ENCODE data around the gene MED13L. TPM values are rescaled to one million over a fixed set of nuclear protein-coding genes. Genes with fewer than 3 reads are reported as not detected.

MED13L gene
- total RNA-seq, 2 experiments from 2014 or later, result 203 to 208 TPM

GRCh38 chr12:115946867-115947695 lies 330.4 kb downstream of the MED13L start:
- TF ChIP-seq CTCF (IDR thresholded peaks at IDR 0.05), result no peak
- DNase-seq, result no peak
- Mint-ChIP-seq H3K4me3 (no peak overlapping the region), H3K4me1 (ENCODE audit: low read depth) (no peaks in the 10 kb centered on the region), H3K36me3 (ENCODE audit: low read depth) (peaks cover 12% of the 10 kb centered on the region), H3K27me3 (no peaks in the 10 kb centered on the region), H3K9me3 (no peaks in the 10 kb centered on the region), H3K27ac (no peak overlapping the region)
- ChIA-PET CTCF (interaction anchor here (1.3 kb wide), 1 partner anchor 9 kb away, joined by 4 read pairs; no protein-coding TSS in a partner anchor), POLR2A (no interaction called here)
- H3K4me1 ChIP-seq (ENCODE audit: insufficient read depth, low read length), result no peaks in the 10 kb centered on the region
- H3K9me3 ChIP-seq (ENCODE audit: control insufficient read depth in 1 of 2, insufficient read depth in 1 of 2, low read length in 2 of 2), result peaks cover 0 to 5% of the 10 kb centered on the region in 2 experiments
- H3K27ac ChIP-seq (ENCODE audit: low read depth in 1 of 2, low read length in 2 of 2), result no peak overlapping the region
- no peak for ATAC-seq (ENCODE audit: poor library complexity)
- H3K4me3 ChIP-seq (ENCODE audit: low read length), result no peak overlapping the region
- H3K36me3 ChIP-seq (ENCODE audit: insufficient read depth, low read length), result peaks cover 3% of the 10 kb centered on the region
- intact Hi-C loops (cut with DNase I, micrococcal nuclease), result no loop called here
- H3K27me3 ChIP-seq (ENCODE audit: control insufficient read depth in 1 of 2, insufficient read depth in 2 of 2, low read length in 2 of 2), result no peaks in the 10 kb centered on the region

GRCh38 chr12:115946092-115946491 lies 331.4 kb downstream of the MED13L start:
- CTCF ChIA-PET, result no interaction called here
- Mint-ChIP-seq H3K36me3 (ENCODE audit: low read depth) (peaks cover 4% of the 10 kb centered on the region), H3K27ac (no peak overlapping the region)

GRCh38 chr12:115945491-115945885 lies 332.0 kb downstream of the MED13L start:
- no peaks in the 10 kb centered on the region for H3K4me1 ChIP-seq (ENCODE audit: insufficient read depth, low read length)
- H3K9me3 Mint-ChIP-seq, result no peaks in the 10 kb centered on the region
- H3K27me3 Mint-ChIP-seq, result peaks cover 8% of the 10 kb centered on the region
- H3K4me3 ChIP-seq (ENCODE audit: low read length), result no peak overlapping the region
- peaks cover 0 to 5% of the 10 kb centered on the region in 2 experiments for H3K9me3 ChIP-seq (ENCODE audit: control insufficient read depth in 1 of 2, insufficient read depth in 1 of 2, low read length in 2 of 2)
- POLR2A ChIA-PET, result no interaction called here
- CTCF ChIA-PET, result no interaction called here
- no peak overlapping the region for H3K27ac ChIP-seq (ENCODE audit: low read depth in 1 of 2, low read length in 2 of 2)
- DNase-seq (no peak), ATAC-seq (ENCODE audit: poor library complexity) (no peak)
- no peak overlapping the region for H3K27ac Mint-ChIP-seq
- H3K27me3 ChIP-seq (ENCODE audit: control insufficient read depth in 1 of 2, insufficient read depth in 2 of 2, low read length in 2 of 2), result peaks cover 0 to 5% of the 10 kb centered on the region in 2 experiments
- H3K36me3 Mint-ChIP-seq (ENCODE audit: low read depth), result peaks cover 3% of the 10 kb centered on the region
- peaks cover 2% of the 10 kb centered on the region for H3K36me3 ChIP-seq (ENCODE audit: insufficient read depth, low read length)
- intact Hi-C loops (cut with DNase I, micrococcal nuclease), result no loop called here
- TF ChIP-seq CTCF (IDR thresholded peaks at IDR 0.05), result no peak
- no peaks in the 10 kb centered on the region for H3K4me1 Mint-ChIP-seq (ENCODE audit: low read depth)
- H3K4me3 Mint-ChIP-seq, result no peak overlapping the region

More at GRCh38 chr12:115946092-115946491, 331.4 kb downstream of the MED13L start:
- Histone ChIP-seq H3K4me1 (ENCODE audit: insufficient read depth, low read length) (no peaks in the 10 kb centered on the region), H3K9me3 (ENCODE audit: control insufficient read depth in 1 of 2, insufficient read depth in 1 of 2, low read length in 2 of 2) (peaks cover 0 to 5% of the 10 kb centered on the region in 2 experiments), H3K36me3 (ENCODE audit: insufficient read depth, low read length) (peaks cover 3% of the 10 kb centered on the region), H3K4me3 (ENCODE audit: low read length) (no peak overlapping the region), H3K27me3 (ENCODE audit: control insufficient read depth in 1 of 2, insufficient read depth in 2 of 2, low read length in 2 of 2) (peaks cover 0 to under 1% of the 10 kb centered on the region in 2 experiments), H3K27ac (ENCODE audit: low read depth in 1 of 2, low read length in 2 of 2) (no peak overlapping the region)
- H3K4me1 Mint-ChIP-seq (ENCODE audit: low read depth), result no peaks in the 10 kb centered on the region
- POLR2A ChIA-PET, result no interaction called here
- DNase-seq (no peak), ATAC-seq (ENCODE audit: poor library complexity) (no peak)
- intact Hi-C loops (cut with DNase I, micrococcal nuclease), result no loop called here
- no peaks in the 10 kb centered on the region for H3K9me3 Mint-ChIP-seq
- H3K27me3 Mint-ChIP-seq, result peaks cover 3% of the 10 kb centered on the region
- no peak overlapping the region for H3K4me3 Mint-ChIP-seq
- no peak for TF ChIP-seq CTCF (IDR thresholded peaks at IDR 0.05)
